Fibroblast of skin of left biceps (primary cell): Measurements from ENCODE around the gene RUNX1.

Experiments
- DNase-seq, 2 experiments: peaks; one replicate each; pipeline ENCODE4 v3.0.0-alpha.2; 2013; ENCODE audit warnings: low read depth in 2 of 2

The RUNX1 gene

DNA sequence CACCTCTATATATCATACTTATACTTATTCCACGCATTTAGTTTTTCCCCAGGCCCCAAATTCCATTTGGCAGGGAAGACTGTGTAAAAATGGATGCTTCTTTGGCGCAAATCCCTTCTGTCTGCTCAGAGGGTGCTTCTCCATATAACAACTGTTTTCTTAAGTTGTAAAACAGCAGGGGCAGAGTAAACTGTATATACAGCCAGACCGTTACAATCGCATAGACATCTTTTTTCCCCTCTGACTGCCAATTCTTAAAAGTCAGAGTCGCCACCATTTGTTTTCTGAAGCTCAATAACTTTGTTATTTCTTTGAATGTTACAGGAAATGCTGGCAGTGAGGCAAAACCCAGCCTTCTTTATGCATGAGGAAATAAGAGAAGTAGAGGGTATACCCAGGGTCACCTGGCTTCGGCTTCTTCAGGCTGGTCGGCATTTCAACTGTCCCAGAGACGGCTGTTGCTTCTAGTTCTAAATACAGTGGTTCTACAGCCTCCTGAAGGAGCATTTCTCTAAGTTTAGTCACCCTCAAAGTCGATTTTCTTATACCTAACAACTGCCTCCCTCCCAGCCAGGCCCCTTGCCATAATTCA is 191.9 kb downstream of the RUNX1 start:
- no peak for DNase-seq

DNA sequence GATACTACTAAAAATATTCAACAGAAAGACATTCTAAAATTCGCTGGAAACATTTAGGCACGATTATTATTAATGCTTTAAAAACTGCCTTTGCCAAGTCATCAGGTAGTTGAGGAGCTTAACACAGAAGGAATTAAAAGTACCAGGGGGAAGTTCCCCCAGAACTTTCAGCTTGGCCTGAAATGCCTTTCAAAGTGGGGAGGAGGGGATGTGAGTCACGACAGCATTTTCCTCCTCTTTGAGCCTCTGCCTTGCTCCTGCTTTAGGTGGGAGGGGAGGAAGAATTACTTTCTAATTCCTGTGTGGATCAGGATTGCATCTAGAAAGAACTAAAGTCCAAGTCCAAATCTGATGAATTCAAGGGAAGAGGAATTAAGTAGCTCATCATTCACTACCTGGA is 196.7 kb downstream of the RUNX1 start:
- DNase-seq: no peak

DNA sequence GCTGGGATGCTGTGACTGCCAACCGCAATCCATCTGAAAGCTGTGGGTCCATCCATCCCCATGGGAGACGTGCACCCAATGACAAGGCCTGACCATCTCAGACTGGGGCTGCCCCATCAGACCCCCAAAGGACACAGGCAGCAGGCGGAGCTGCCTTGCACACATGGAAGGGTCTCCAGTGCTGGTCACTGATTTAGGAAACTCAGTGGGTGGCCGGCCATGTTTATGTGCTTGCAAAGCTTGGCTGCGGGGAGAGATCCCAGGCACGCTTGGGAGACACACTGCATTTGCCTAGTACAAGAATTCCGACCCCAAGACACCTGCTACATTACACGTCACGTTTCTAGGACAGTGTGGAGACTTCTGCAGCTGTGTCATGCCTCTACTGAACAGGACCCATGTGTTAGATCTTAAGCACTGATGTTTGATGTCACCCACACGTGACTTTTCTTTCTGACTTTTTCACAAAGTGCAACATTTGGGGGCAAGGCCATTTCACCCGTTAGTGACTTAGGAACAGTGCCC is 198.9 kb downstream of the RUNX1 start:
- no peak for DNase-seq

DNA sequence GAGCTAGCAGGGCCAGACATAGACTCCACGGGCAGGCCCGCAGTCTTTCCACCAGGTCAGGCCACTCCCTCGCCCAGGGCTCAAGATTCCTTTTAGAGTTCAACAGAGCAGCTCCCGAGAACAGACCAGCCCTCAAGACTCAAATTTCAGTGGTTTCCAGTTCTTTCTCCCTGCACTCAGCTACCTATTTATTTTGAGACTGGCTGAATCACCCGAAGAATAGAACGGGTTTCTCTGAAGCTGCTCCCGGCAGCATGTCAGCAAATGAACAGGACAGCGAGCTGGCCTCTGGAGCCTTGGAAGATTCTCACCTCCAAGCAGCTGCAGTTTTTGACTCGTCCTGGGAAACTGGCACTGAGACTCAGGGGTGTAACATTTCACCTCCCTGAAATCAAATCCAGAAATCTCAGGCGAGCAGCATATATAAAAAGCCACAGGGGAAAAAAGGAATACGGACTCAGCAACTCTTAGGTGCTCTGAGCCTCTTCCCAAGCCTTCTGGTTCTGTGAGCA is 202.4 kb downstream of the RUNX1 start:
- no peak for DNase-seq

DNA sequence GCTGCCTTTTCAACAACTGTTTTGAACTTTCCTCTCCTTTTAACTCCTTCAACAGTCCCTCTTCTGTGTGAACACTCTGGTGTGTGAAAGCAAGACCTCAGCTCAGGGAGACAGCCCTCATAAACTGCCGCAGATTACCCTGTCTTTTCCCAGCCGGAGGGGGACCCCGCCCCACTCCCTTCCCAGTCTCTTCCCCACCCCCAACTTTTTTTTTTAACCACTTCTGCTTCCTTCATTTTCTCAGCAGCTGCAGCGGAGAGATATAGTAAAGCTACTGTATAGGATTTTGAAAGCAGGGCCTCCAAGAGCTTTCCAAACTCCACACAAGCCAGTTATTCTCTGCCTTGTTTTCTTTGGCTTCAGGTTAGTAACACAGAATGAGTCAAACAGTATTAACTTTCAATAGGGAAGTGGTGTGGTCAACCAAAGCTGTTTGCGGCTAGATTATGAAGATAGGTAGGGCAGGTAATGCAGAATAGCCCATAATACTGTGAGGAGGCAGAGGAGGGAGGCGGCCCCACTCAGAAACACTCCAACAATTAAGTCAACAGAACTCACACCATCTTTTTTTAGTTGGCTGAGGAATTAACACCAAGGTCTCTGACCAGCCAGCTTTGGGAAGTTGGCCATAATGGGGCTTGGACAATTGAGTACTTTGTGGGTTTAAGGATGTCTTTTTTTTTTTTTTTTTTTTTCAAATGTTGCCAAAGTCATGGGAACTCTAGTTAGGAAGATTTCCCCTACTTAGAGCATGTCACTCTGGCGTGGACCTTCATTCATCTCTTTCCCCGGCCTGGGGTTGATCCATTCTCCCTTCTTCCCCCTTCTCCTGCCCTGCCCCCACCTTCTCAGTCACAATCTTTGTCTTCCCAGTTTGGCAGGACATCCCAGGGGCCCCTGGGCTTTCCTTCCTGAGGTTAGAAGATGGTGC is 203.3 kb downstream of the RUNX1 start:
- DNase-seq: peak in 1 of 2 experiments; percentile 25

DNA sequence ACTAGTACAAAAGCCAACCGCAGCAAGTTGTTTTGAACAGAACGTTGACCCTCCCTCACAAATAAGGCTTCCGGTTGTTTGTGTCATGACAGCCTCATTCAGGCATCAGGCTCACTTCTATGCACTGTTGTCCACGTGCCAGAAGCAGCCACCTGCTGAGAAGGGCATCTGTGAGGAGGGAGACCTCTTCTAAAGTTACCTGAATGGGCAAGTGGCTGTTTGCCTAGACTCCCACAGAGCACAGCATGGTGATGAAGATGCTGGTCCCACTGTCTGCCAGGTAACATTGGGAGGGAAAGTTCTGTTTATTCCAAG is 204.2 kb downstream of the RUNX1 start:
- DNase-seq: no peak

DNA sequence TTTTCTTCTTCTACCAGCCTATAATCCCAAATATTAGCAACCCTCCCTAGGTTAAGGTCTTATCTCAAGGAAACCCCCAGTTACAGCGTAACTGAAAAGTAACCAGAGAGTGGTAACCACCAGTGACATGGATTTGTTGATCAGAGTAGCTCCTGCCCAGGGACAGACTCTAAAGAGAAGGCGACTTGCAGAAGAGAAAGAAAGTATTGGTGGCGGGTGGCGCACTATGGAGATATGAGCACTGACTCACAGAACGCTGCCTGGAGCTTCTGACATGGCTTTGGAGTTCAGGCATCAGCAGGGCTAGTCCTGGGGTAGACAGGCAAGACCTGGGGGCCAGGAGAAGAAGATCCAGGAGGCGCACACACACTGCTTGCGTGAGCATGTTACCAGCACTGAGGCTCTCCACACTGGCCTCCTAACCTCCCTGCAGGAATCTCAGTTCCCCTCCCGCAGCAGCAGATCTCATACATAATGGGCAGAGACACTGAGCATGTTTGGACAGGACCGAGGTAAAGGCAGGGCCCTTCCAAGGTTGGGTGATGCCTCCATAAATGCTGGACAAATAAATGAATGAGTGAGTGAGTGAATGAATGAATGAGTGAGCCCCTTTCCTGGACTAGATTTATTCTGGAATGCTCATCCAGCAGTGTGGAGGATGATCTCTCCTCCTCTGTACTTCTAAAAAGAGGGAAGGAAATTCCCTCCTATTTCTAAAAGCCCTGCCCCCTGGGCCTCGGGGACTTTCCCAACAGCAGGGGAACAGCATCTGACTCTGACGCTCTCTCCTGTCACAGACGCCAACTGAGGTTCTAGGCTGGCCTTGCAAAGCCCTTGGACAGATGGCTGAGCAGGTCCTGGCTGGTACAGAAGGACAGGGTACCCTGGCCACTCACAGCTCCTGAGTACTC is 204.8 kb downstream of the RUNX1 start:
- no peak for DNase-seq

DNA sequence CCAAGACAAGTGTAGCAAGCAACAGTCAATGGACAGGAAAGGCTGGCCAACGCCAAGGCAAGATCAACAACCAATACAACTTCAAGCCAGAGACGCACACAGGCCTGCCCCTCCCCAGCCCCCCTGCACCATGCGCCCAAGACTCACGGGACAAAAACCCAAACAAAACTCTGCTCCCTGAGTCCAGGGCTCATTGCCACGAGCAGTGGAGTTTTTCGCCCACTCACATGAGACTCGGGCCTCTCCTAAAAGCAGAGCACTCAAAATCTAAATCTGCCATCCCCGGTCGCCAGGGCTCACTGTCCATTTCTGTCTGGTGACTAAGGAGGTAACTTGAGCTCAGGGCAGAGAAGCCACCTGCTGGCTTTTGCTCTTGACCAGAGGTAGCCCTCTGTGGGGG is 205.5 kb downstream of the RUNX1 start:
- DNase-seq: no peak

DNA sequence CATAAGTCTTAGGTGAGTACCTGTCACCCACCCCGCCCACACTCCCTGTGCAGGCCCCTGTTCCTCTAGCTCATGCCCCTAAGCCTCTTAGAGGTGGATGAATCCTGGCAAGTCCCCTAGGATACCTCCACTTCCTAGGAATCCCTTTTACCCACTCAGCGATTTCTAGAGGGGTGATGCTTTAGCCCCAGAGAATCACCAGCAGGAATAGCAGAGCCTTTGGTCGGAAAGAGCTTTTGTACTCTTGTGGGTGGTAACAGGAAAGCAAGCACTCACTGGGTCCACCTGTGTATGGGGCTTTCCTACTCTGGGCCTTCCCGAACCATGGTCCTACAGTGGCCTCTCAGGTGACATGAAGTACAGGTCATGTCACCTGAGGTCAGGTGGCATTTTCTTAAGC is 207.9 kb downstream of the RUNX1 start:
- no peak for DNase-seq

DNA sequence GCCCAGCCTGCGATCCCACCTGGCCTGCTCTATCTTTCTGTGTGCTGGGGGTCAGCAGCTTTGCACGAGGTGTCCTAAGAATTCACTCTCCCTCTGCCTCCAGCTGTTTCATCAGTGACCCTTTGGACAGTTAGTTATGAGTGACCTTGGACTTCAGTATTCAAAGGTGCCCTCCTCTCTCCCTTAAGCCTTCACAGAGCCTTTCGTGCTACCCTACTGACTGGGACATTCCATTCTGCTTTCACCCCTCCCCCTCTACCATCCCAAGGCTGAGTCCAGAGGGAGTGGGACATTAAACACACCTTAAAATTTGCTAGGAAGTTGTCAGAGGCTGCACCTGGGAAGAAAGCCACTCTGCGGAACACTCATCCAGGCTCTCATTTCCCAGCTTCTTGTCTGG is 208.4 kb downstream of the RUNX1 start:
- no peak for DNase-seq

DNA sequence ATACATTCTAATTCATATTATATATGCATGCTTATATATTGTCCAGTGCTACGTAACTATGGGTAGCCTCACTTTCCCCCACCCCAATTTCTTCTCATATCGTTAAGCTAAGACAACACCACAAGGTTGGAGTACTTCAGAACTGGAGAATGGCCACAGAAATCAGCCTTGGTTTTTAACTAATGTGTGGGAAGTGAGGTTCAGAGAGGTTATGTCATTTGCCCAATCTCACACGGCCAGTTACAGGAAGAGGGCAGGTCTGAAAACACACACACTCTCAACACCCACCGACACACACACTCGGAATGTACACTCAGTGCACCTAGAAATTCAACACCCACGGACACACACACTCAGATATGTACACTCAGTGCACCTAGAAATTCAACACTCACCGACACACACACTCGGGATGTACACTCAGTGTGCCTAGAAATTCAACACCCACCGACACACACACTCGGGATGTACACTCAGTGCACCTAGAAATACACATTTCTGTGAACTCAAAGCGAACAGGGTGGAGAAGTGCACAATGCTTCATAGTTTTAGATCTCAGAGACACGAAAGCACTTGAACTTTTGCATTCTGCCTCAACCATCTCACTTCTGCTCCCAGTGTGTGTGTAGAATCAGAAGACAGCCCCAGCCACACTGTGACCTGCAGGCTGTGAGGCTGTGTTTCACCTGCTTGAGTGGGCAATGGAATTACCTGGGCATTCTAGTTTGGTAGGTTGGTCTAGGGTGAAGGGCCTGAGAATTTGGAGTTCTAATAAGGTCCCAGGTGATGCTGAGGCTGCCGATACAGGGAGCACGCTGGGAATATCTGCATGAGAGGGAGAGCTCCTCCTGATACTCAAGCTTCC is 209.9 kb downstream of the RUNX1 start:
- no peak for DNase-seq

DNA sequence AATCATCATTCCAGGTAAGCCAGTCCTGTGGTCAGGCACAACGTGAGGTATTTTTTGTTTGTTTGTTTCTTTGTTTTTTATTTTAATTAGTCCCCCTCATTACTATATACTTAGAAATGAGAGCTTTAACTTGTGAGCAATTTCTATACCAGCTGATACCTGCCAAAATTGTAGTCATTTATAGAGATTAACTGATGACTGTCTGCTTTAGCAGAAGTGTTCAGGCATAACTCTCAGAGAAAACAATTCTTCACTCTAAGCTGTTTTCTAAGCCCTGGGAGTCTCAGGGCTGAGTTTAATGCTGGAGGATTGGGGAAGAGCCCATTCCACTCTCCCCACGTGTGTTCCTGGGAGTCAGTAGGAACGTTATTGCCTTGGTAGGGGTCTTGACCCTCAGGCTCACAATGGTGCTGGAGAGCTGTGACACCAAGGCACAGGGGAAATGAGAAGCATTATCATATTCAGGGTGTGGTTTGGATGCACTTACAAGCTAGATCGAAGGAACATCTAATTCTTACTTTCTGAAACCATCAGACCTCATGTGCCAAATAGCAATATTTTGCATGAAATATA is 212.1 kb downstream of the RUNX1 start:
- no peak for DNase-seq

DNA sequence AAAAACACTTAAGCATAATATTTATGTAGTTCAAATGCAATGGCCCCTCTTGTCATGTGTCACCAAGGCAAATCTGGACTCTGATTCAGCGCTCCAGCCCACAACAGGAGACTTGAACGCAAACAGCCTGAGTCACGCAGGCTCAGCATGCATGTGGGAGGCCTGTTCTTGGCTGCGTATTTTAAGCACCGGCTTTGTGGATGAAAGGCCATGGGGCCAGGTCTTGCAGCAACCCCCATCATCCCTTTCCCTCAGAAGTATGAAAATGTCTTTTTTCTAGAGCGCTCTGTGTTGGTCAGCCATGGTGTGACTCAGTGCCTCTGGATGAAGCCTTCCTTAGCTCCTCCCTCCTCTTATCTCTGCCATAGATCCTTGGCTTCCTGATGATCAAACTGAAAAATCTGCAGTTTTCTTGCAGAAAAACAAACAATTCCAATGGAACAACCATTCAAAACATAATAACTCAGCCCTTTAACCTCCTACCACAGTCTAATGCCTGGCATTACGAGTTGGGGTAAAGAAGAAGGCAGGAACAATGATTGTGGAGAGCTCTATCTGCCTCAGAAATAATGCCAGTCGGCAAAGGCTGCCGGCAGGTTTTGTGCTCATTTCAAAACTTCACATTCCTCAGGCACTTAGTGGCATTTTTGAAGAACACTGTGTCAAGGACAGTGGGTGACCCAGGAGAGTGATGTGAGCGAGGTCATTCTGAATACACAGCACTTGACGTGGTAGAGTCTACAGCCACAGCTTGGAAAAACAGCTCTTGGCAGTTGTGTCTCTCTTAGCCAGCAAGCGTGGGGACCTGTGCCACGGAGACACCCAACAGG is 212.8 kb downstream of the RUNX1 start:
- peak; percentile 86 to 90 for DNase-seq

DNA sequence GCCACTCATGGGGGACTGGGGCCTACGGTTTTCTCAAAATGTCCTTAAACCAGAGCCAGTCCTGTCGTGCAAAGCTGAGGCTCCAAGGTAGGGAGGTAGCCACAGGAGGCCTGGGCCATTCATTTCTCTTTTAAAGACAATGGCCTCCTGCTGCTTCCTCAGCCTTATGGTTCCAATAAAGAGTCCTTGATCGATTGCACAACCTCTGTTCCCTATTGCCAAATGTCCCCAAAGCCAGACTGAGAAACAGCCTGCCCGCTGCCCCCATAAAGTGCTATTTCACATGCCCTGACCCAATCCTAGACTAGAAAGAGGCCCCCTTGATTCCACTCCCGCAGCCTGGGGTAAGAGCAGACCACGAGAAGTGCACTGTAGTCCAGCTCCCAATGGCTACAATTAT is 213.6 kb downstream of the RUNX1 start:
- DNase-seq: peak; percentile 33 to 35

DNA sequence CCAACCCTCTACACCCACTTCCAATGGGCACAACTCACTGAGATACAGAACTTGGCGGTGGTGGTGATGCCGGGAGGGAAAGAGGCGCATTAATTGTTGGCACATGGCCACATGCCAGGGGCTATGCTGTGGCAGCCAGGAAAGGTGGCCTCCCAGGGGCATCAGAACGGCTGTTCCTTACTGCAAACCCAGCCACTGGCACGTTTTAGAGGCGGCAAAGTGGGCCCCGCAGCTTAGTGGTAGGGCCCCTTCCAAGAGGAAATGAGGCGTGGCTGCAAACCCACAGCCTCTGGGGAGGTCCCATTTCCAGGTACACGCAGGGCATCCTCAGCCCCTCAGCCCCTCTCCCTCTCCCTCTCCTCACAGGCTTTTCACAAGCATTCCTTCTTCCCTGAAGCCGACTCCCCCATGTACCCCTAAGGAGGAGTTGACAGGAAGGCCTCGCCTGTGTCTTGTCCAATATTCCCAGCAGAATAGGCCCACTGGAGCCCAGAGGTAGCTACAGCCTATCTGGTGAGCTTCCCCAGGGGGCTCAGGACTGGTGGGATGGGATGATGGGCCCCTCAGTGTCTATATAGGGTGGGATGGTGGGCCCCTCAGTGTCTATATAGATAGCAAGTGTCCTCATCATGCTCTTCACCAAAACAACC is 214.1 kb downstream of the RUNX1 start:
- no peak for DNase-seq

DNA sequence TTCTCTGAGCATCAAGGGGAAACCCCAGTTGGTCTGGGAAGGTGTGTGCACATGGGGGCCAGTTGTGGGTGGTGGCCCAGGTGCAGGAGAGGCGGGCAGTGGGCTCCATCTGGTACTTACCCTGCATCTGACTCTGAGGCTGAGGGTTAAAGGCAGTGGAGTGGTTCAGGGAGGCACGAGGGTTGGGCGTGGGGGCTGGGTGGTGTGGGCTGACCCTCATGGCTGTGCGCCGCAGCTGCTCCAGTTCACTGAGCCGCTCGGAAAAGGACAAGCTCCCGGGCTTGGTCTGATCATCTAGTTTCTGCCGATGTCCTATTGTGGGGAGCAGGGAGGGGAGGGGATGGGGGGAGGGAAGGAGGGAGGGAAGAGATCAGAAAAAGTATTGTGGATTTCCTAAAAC is 214.8 kb downstream of the RUNX1 start:
- DNase-seq: no peak

DNA sequence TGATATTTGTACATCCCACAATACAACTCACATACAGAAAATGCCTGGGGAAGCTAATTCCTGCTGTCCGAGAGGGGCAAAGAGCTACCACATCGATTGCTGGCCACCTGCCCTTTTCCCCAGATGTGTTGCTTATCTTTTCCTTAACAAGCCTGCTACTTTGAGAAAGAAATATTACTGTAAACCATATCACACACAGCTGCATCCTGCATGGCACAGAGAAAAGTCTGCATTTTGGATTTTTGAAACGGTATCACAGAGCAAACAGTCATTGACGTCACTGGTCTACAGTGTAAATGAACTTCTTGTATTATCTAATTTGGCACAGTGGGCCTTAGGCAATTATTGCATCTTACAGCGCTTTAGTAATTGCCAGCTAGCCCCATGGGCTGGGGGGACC is 215.6 kb downstream of the RUNX1 start:
- DNase-seq: no peak

DNA sequence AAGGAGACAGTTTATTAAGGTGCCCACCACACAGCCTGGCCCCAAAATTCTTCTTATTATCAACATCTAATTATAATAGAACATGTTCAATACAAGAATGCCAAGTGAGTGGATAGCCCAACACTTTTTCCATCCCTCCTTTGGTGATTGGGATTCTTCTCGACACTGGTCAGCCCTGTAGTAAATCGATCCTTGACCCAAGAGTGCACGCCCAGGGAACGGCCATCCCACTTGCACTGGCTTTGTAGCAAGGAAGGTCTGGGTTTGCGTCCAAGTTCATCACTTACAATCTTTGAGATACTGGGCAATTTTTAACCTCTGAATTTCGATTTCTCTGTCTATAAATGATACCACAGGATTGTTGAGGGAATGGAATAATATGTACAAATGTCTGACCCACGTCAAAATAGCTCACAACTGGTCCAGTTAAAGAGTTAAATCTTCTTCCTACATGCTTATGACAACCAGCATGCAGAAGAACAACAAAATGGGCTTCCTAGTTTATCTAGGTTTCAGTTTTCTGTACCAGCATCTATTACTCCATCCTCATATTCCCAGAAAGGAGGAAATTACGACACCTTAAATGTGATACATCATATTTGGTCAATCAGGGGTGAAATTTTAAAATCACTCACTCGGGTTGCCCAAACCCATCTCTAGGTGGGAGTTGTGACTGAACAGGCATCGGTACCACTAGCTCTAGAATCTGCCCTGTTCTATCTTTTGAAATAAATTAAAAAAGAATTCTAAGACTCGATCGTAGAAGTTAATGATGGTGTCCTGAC is 218.5 kb downstream of the RUNX1 start:
- DNase-seq: no peak
